GM19025 (cell line): Measurements from ENCODE around the gene DNAH7.
"Not testable (repeated sequence)": the region's sequence is repeated elsewhere in the genome, so short reads cannot be mapped to it uniquely, and the experiment has no call there.

Experiments used
- ATAC-seq: cut with Tn5 transposase; IDR thresholded peaks from one replicate; pipeline ENCODE4 v1.9.1; 2021; ENCODE audit warnings: mild to moderate bottlenecking, low read depth, moderate library complexity; ENCODE audit not compliant: unreplicated experiment

The DNAH7 gene

GRCh38 chr2:195985741-195986140 lies 82.9 kb downstream of the DNAH7 start:
- ATAC-seq = no peak

GRCh38 chr2:195984923-195985726 lies 83.5 kb downstream of the DNAH7 start:
- ATAC-seq = no peak

GRCh38 chr2:195967336-195967735 lies 101.3 kb downstream of the DNAH7 start:
- ATAC-seq = no peak

- no peak for ATAC-seq
Observed at GRCh38 chr2:195961873-195962272, 106.8 kb downstream of the DNAH7 start.

GRCh38 chr2:195959341-195959740 lies 109.3 kb downstream of the DNAH7 start:
- no peak for ATAC-seq

- ATAC-seq = no peak
Observed at GRCh38 chr2:195956725-195957124, 111.9 kb downstream of the DNAH7 start.

GRCh38 chr2:195945056-195945455 lies 123.6 kb downstream of the DNAH7 start:
- ATAC-seq = no peak

- ATAC-seq = no peak
Observed at GRCh38 chr2:195937176-195937575, 131.5 kb downstream of the DNAH7 start.

- ATAC-seq = no peak
Observed at GRCh38 chr2:195934484-195934883, 134.2 kb downstream of the DNAH7 start.

GRCh38 chr2:195929531-195929930 lies 139.1 kb downstream of the DNAH7 start:
- no peak for ATAC-seq

GRCh38 chr2:195925120-195925519 lies 143.5 kb downstream of the DNAH7 start:
- no peak for ATAC-seq

- no peak for ATAC-seq
Observed at GRCh38 chr2:195923889-195924288, 144.7 kb downstream of the DNAH7 start.

- ATAC-seq = not testable (repeated sequence)
Observed at GRCh38 chr2:195917021-195917600, 151.5 kb downstream of the DNAH7 start.

- ATAC-seq = no peak
Observed at GRCh38 chr2:195912079-195912478, 156.6 kb downstream of the DNAH7 start.

GRCh38 chr2:195910570-195910969 lies 158.1 kb downstream of the DNAH7 start:
- ATAC-seq = no peak

GRCh38 chr2:195909926-195910325 lies 158.7 kb downstream of the DNAH7 start:
- no peak for ATAC-seq

- ATAC-seq = no peak
Observed at GRCh38 chr2:195907474-195907873, 161.2 kb downstream of the DNAH7 start.

GRCh38 chr2:195903956-195904355 lies 164.7 kb downstream of the DNAH7 start:
- ATAC-seq = no peak

- ATAC-seq = no peak
Observed at GRCh38 chr2:195902857-195903256, 165.8 kb downstream of the DNAH7 start.

GRCh38 chr2:195899226-195899625 lies 169.4 kb downstream of the DNAH7 start:
- no peak for ATAC-seq

GRCh38 chr2:195898505-195899191 lies 170.0 kb downstream of the DNAH7 start:
- ATAC-seq = no peak

- no peak for ATAC-seq
Observed at GRCh38 chr2:195891081-195891480, 177.6 kb downstream of the DNAH7 start.
